SIG-M5 treated with dmso at 0.1 percent for 504 hours (cell line): ENCODE measurements around the gene PTPRN2.
"Not testable (repeated sequence)": the region's sequence is repeated elsewhere in the genome, so short reads cannot be mapped to it uniquely, and the experiment has no call there.

Experiments
- DNase-seq: peaks from one replicate; lab custom pipeline; 2025; ENCODE audit not compliant: unreplicated experiment; lab: John Stamatoyannopoulos, UW

The PTPRN2 gene

GRCh38 chr7:158260567-158261361 is 326.9 kb downstream of the PTPRN2 start:
- no peak for DNase-seq

- no peak for DNase-seq
These were observed 327.8 kb downstream of the PTPRN2 start for GRCh38 chr7:158259671-158260418.

GRCh38 chr7:158259141-158259540 is 328.5 kb downstream of the PTPRN2 start:
- DNase-seq = no peak

- DNase-seq = no peak
These were observed 329.1 kb downstream of the PTPRN2 start for GRCh38 chr7:158258411-158259130.

- no peak for DNase-seq
These were observed 329.9 kb downstream of the PTPRN2 start for GRCh38 chr7:158257516-158258410.

- no peak for DNase-seq
These were observed 330.6 kb downstream of the PTPRN2 start for GRCh38 chr7:158257001-158257400.

- DNase-seq = no peak
These were observed 331.4 kb downstream of the PTPRN2 start for GRCh38 chr7:158256091-158256816.

- DNase-seq = no peak
These were observed 332.1 kb downstream of the PTPRN2 start for GRCh38 chr7:158255558-158255957.

- DNase-seq = no peak
These were observed 332.5 kb downstream of the PTPRN2 start for GRCh38 chr7:158255156-158255555.

GRCh38 chr7:158253670-158254045 is 334.0 kb downstream of the PTPRN2 start:
- DNase-seq = not testable (repeated sequence)

GRCh38 chr7:158252837-158253669 is 334.6 kb downstream of the PTPRN2 start:
- peak; percentile 0 for DNase-seq

GRCh38 chr7:158252081-158252836 is 335.4 kb downstream of the PTPRN2 start:
- no peak for DNase-seq

- DNase-seq = no peak
These were observed 336.3 kb downstream of the PTPRN2 start for GRCh38 chr7:158251061-158251965.

GRCh38 chr7:158249692-158250091 is 337.9 kb downstream of the PTPRN2 start:
- no peak for DNase-seq

GRCh38 chr7:158248816-158249215 is 338.8 kb downstream of the PTPRN2 start:
- no peak for DNase-seq

- DNase-seq = no peak
These were observed 339.7 kb downstream of the PTPRN2 start for GRCh38 chr7:158247758-158248487.
